HUES64 (cell line): ENCODE results near the gene ARHGAP26.
"Not testable (repeated sequence)": the region's sequence is repeated elsewhere in the genome, so short reads cannot be mapped to it uniquely, and the experiment has no call there.

Experiments
- H3K27ac ChIP-seq: 2 replicates; pipeline ENCODE4 v1.7.0; 2013; ENCODE audit warnings: low read depth, low read length, inconsistent platforms
- H3K27me3 ChIP-seq: 2 replicates; pipeline ENCODE4 v1.6.1; 2013; ENCODE audit warnings: mild to moderate bottlenecking, low read length; ENCODE audit not compliant: insufficient read depth
- H3K36me3 ChIP-seq: 2 replicates; pipeline ENCODE4 v1.6.1; 2013; ENCODE audit warnings: mild to moderate bottlenecking, low read length; ENCODE audit not compliant: insufficient read depth
- H3K4me1 ChIP-seq: 2 replicates; pipeline ENCODE4 v1.6.1; 2013; ENCODE audit warnings: mild to moderate bottlenecking, low read length, moderate library complexity; ENCODE audit not compliant: insufficient read depth
- H3K4me3 ChIP-seq: 2 replicates; pipeline ENCODE4 v1.5.1; 2013; ENCODE audit warnings: mild to moderate bottlenecking, low read length, moderate library complexity
- H3K9ac ChIP-seq: 2 replicates; pipeline ENCODE4 v1.6.1; 2013; ENCODE audit warnings: mild to moderate bottlenecking, low read depth, low read length
- H3K9me3 ChIP-seq: 2 replicates; pipeline ENCODE4 v1.6.1; 2013; ENCODE audit warnings: low read depth, low read length; ENCODE audit not compliant: insufficient read depth
- WGBS: fragments of 150-250, 120-280 bp; methylation state at CpG from one replicate; pipeline ENCODE4 v1.1.7; 2013; ENCODE audit warnings: missing lambda C conversion rate; 5-methylcytosine and 5-hydroxymethylcytosine counted together

Gene ARHGAP26

DNA sequence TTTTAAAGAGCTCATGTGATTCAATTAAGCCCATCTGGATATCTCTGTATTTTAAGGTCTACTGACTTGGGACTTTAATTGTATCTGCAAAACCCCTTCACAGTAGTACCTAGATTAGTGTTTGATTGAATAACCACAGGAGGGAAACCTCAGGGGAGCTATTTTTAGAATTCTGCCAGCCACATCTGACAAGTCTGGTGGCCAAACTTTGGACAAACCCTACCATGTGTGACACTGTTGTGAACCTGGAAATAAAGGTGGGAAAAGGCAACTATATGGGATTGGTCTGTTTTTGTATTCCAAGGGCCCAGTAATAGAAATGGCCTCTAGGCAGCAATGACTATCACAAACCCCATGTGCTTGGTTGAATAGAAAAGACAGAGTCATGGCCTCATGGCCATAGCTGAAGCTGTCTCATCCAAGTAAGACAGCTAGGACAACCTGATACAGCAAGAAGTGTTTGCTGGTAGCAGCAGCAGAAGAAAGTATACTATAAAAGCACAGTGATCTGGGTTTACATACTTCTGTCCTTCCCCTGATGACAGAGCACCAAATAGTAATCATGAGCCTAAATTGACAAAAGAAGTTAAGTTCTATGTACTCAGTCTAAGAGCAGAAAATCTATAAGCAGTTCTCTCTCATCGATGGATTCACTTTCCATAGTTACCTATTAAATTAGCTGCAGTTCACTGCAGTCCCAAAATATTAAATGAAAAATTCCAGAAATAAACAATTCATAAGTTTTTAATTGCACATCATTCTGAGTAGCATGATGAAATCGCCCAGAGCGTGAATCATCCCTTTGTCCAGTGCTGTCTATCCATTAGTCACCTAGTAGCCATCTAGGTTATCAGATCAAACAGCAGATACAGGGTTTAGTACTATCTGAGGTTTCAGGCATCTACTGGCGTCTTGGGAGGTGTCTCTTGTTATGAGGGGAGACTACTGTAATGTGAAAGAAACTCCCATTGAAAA, 189.8 kb downstream of the ARHGAP26 start:
- 90% methylated on average over 4 of the region's 4 CpGs for WGBS
- H3K9ac ChIP-seq = no peak overlapping the region
- no peak overlapping the region for H3K27ac ChIP-seq

DNA sequence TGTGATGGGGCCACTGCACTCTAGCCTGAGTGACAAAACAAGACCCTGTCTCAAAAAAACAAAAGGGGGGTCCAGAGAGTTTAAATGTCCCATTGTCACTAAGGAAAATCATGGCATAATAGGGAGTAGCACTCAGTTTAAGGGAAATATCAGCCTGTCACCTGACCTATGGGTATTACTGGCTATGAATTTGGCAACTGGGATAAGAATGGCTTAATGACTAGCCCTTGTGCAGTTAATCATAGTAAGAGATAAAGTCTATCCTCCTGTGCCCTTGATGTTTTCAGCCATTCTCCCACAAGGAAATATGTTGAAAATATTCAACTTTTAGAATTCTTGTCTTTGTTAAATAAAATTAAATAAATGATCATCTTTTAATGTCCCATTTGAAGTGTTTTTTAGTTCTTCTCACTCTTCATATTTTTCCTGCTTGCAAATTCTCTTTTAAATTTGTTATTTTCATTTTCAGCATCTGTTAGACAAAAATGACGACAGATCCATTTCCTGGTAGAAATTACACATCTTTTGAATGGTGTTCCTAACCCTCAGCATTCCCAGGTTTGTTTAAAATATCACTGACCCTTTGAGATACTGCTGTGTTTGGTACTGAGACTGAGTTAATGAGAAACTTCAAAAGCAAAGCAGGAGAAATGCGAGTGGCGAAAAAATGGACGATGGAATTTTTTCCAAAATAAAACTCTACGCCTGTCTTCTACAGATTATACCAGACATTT, 191.4 kb downstream of the ARHGAP26 start:
- Histone ChIP-seq H3K27me3 (no peaks in the 10 kb centered on the region), H3K27ac (no peak overlapping the region), H3K36me3 (no peaks in the 10 kb centered on the region), H3K4me3 (no peak overlapping the region), H3K4me1 (no peaks in the 10 kb centered on the region), H3K9ac (no peak overlapping the region), H3K9me3 (peaks cover 2% of the 10 kb centered on the region; the same call in 1 of the 2 replicates)
- WGBS = 100% methylated on average over 5 of the region's 5 CpGs

More for the DNA sequence above, 189.8 kb downstream of the ARHGAP26 start:
- Histone ChIP-seq H3K4me1 (no peaks in the 10 kb centered on the region), H3K27me3 (no peaks in the 10 kb centered on the region), H3K4me3 (no peak overlapping the region), H3K36me3 (no peaks in the 10 kb centered on the region), H3K9me3 (peaks cover 2% of the 10 kb centered on the region; the same call in 1 of the 2 replicates)

GRCh38 chr5:142962174-142962533, 192.0 kb downstream of the ARHGAP26 start:
- Histone ChIP-seq H3K9me3 (no peaks in the 10 kb centered on the region), H3K27ac (no peak overlapping the region), H3K36me3 (no peaks in the 10 kb centered on the region), H3K27me3 (no peaks in the 10 kb centered on the region), H3K9ac (no peak overlapping the region), H3K4me1 (no peaks in the 10 kb centered on the region), H3K4me3 (no peak overlapping the region)
- WGBS = 100% methylated on average over 1 of the region's 1 CpG

- H3K9me3 ChIP-seq, H3K4me3 ChIP-seq, H3K27ac ChIP-seq, H3K4me1 ChIP-seq, H3K27me3 ChIP-seq, H3K36me3 ChIP-seq, H3K9ac ChIP-seq: not testable (repeated sequence)
- WGBS = 57% methylated on average over 15 of the region's 17 CpGs
Measured at GRCh38 chr5:142965258-142966120, 195.3 kb downstream of the ARHGAP26 start.

DNA sequence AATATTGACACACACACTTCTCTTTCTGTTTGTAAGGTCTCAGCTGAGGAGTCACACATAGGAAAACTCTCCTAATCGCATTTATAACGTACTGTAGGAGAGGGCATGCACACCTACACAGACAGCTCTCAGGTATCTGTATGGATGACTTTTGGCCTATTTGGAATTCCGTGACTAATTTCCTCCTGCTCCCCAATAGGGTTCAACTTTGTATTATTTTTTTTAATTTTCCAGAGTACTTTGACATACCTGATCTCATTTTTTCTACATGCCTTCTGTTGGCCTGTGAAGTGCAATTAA, 195.9 kb downstream of the ARHGAP26 start:
- Histone ChIP-seq H3K27me3 (no peaks in the 10 kb centered on the region), H3K36me3 (no peaks in the 10 kb centered on the region), H3K9me3 (no peaks in the 10 kb centered on the region), H3K4me1 (no peaks in the 10 kb centered on the region), H3K4me3 (no peak overlapping the region), H3K9ac (no peak overlapping the region), H3K27ac (no peak overlapping the region)
- 92% methylated on average over 3 of the region's 3 CpGs for WGBS

DNA sequence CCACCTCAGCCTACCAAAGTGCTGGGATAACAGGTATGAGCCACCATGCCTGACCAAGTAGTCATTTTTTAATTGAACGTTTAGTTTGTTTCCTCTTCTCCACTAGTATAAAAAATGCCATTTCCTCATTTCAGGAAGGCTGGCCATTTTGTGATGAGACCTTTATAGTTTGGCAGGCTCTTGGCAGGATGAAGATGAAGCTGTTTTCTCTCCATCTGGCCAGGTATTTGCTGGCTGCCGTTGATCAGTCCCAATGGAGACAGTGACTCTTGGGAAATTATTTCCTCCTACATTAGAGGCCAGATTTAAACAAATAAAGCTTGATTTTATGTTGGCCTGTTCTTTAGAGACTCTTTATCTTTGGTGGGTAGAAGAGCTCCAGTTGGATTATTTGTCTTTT, 199.0 kb downstream of the ARHGAP26 start:
- Histone ChIP-seq H3K36me3 (no peaks in the 10 kb centered on the region), H3K27me3 (no peaks in the 10 kb centered on the region), H3K9me3 (no peaks in the 10 kb centered on the region), H3K27ac (no peak overlapping the region), H3K9ac (no peak overlapping the region), H3K4me1 (no peaks in the 10 kb centered on the region), H3K4me3 (no peak overlapping the region)
- 100% methylated on average over 2 of the region's 2 CpGs for WGBS

DNA sequence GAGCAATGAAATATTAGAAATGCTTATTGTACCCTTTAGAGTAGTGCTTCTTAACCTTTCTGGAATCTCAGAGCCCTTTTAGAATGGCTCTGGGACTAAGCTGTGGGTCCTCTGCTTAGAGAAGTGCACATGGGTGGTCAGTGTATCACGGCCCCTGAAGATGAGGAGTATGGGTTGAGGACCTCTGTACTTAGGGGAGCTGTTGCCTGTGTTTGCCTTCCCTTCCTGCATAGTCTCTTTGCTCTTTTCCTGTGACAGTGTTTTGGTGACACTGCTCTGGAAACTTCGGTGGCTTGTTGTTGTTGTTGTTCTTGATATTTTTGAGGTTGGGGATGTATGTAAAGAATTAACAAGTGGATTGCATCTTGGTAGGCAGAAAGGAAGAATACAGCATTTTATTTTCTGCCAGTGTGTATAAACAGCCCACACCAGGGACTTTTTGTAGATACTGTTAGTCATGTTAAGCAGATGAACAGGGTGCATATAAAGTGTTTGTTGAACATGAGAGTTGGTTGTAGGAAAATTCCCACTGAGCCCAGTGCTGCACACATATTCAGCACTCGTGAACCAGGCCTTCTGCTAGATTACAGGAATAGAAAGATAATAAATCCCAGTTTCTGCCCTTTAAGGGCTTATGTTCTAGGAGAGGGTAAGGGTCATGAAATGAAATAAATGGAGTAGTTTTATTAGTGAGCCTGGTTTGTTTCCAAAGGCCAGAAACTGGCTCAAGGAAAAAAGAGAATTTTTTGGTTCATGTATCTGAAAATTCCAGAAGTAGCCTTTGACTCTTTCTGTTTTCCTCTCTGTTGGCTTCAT, 199.7 kb downstream of the ARHGAP26 start:
- no peak overlapping the region for H3K27ac ChIP-seq
- 92% methylated on average over 3 of the region's 3 CpGs for WGBS
- no peak overlapping the region for H3K9ac ChIP-seq
- no peaks in the 10 kb centered on the region for H3K36me3 ChIP-seq
- no peaks in the 10 kb centered on the region for H3K27me3 ChIP-seq
- H3K4me1 ChIP-seq = no peaks in the 10 kb centered on the region
- H3K4me3 ChIP-seq = no peak overlapping the region
- no peaks in the 10 kb centered on the region for H3K9me3 ChIP-seq

GRCh38 chr5:142970440-142971030, 200.4 kb downstream of the ARHGAP26 start:
- Histone ChIP-seq H3K9ac (no peak overlapping the region), H3K27me3 (no peaks in the 10 kb centered on the region), H3K4me1 (no peaks in the 10 kb centered on the region), H3K9me3 (no peaks in the 10 kb centered on the region), H3K4me3 (no peak overlapping the region), H3K36me3 (no peaks in the 10 kb centered on the region), H3K27ac (no peak overlapping the region)
- WGBS = 93% methylated on average over 4 of the region's 4 CpGs

- Histone ChIP-seq H3K36me3 (no peaks in the 10 kb centered on the region), H3K4me1 (no peaks in the 10 kb centered on the region), H3K9ac (no peak overlapping the region), H3K4me3 (no peak overlapping the region), H3K27ac (no peak overlapping the region), H3K9me3 (no peaks in the 10 kb centered on the region), H3K27me3 (no peaks in the 10 kb centered on the region)
- WGBS = 94% methylated on average over 11 of the region's 11 CpGs
Measured at GRCh38 chr5:142971303-142972013, 201.3 kb downstream of the ARHGAP26 start.
